KOPT-K1 (cell line): ENCODE measurements around the gene CDKAL1.

Experiments
- H3K27ac ChIP-seq: fragments of 200-600 bp; sonication (generic); 2 replicates; pipeline ENCODE4 v1.5.1; 2016; ENCODE audit warnings: antibody characterized with exemption, mild to moderate bottlenecking, low read depth, low read length; ENCODE audit not compliant: poor library complexity, severe bottlenecking
- H3K36me3 ChIP-seq: fragments of 200-600 bp; sonication (generic); 2 replicates; pipeline ENCODE4 v1.5.1; 2017; ENCODE audit warnings: antibody characterized with exemption, mild to moderate bottlenecking, low read length, moderate library complexity; ENCODE audit not compliant: insufficient read depth
- H3K9me3 ChIP-seq: fragments of 200-600 bp; sonication (generic); 2 replicates; pipeline ENCODE4 v1.5.1; 2017; ENCODE audit warnings: antibody characterized with exemption, low read length, mild to moderate bottlenecking; ENCODE audit not compliant: insufficient read depth, poor library complexity, severe bottlenecking

Gene CDKAL1

DNA sequence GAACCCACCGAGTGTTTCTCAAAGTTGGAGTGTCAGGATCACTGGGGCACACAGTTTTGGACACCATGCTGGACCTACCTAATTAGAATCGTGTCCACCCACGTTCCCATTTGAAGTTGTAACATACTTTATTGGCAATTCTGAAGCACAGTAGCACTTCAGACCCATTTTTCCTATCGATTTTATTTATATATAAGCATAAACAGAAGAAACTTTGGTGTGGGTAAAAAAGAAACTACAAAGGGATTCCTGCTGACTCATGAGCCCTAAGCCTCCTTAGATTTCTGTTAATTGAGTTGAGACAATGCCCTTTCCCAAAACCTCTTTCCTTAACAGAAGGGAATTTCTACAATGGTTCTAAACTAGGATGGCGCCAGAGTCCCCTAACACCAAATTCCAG lies 398.0 kb downstream of the CDKAL1 start:
- no peak overlapping the region for H3K27ac ChIP-seq
- H3K36me3 ChIP-seq, result no peaks in the 10 kb centered on the region
- no peaks in the 10 kb centered on the region for H3K9me3 ChIP-seq

DNA sequence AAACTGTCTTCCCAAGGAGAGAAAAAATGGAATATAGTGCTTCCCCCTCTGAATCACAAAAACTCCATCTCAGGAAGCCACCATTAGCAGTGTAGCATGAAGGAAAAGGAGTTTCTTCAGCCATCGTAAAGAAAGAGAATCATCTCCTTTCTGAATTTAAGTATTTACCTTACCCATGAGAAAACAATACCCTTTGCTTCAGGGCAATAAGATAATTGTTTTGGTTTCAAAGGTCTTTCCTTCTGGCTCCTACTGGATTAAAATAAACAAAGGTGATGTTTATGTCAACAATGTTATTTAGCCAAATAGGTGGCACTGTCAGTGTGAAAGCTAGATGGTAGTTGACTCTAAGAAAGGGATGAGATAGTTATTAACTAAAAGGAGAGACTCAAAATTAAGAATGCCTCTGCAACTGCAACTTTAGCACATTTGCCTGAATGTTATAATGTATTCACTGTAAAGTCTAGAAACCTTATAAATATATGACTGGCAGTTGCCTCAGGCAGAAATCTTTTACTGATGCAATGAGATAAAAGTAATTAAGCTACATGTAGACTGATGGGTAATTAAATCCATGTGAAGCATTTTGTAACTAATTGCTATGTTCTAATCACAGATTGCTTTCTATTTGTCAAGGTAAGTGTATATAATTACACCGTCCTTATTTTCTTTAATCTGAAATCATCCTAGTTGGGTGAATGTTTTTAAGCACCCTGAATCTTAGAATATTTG lies 399.0 kb downstream of the CDKAL1 start:
- H3K36me3 ChIP-seq, result no peaks in the 10 kb centered on the region
- no peaks in the 10 kb centered on the region for H3K9me3 ChIP-seq
- H3K27ac ChIP-seq, result no peak overlapping the region

DNA sequence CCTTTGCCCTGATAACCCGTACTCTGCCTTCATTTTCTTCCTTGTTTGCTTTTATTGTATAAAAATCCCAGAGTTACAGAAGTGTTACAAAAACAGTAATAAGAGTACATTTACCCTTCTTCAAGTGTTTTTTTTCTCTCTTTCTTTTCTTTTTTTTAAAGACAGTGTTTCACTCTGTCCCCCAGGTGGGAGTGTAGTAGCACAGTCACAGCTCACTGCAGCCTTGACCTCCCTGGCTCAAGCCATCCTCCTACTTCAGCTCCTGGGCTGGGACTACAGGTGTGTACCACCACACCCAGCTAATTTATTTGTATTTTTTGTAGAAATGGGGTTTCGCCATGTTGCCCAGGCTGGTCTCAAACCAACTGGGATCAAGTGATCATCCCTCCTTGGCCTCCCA lies 402.7 kb downstream of the CDKAL1 start:
- Histone ChIP-seq H3K9me3 (no peaks in the 10 kb centered on the region), H3K36me3 (no peaks in the 10 kb centered on the region), H3K27ac (no peak overlapping the region)

DNA sequence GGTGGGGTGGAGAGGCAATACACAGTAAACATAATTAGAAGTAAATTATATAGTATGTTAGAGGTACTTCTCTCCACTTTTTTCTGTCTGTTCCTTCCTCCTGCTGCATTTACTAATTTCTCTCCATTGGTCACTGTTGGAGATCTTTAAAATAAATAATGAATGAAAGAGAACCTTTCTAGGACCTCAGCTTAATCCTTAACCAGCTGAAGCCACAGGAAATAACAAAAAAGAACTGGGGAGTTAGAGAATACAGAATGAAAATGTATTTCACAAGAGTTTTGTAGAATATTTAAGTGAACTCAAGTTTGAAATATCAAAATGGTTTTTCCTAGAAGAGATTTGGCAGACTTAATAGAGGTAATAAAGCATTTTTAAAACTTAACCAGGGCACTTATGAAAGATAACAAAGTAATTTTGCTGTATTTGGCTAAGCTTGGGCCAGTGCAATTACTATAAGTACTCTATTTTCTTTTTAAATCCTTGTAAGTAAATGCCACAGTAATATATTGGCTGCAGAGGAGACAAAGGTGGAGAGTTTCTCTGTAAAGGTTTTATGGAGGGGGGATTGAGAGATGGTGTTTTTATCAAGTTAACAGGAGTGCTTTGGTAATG lies 405.0 kb downstream of the CDKAL1 start:
- H3K36me3 ChIP-seq, result no peaks in the 10 kb centered on the region
- no peak overlapping the region for H3K27ac ChIP-seq
- H3K9me3 ChIP-seq, result peaks cover 3% of the 10 kb centered on the region

DNA sequence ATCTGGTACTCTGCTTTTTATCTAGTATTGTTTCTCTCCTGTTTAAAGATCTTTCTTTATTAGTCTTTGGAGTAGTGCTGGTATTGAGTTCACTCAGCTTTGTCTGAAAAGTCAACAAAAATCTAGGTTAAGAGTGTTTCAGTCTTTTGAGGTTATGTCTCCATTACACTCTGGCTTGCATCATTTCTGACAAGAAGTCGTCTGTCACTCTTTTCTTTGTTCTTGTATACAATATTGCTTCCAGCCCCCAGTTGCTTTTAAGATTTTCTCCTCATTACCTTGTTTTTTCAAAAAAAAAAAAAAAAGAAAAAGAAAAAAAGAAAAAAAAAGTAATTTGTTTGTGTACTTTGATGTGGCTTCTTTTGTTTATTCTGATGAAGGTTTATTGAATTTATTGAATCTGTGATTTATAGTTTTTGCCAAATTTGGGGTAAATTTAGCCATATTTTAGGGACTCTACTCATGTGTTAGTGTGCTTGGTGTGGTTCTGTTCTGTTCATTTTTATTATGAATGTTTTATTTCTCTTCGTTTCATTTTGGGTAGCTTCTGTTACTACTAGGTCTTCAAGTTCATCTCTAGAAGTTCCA lies 408.9 kb downstream of the CDKAL1 start:
- peaks cover 3% of the 10 kb centered on the region for H3K9me3 ChIP-seq
- H3K27ac ChIP-seq, result no peak overlapping the region
- no peaks in the 10 kb centered on the region for H3K36me3 ChIP-seq

DNA sequence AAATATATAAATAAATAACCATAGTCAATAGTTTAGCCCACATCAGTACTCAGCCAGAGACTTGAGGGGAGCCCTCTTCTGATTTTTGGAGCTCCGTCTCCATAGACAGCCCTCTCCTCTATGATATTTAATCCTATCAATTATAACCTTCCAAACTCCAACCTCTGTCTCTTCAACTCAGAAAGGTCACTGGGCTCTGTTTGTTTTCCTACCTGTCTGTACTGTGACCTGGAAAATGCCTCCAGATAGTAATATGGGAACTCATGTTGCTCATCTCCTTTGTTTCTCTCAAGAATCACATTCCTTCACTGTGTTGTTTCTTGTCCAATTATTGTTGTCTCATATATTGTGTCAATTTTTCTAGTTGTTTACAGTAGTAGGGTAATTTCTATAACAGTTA lies 409.7 kb downstream of the CDKAL1 start:
- peaks cover 3% of the 10 kb centered on the region for H3K9me3 ChIP-seq
- no peaks in the 10 kb centered on the region for H3K36me3 ChIP-seq
- no peak overlapping the region for H3K27ac ChIP-seq

DNA sequence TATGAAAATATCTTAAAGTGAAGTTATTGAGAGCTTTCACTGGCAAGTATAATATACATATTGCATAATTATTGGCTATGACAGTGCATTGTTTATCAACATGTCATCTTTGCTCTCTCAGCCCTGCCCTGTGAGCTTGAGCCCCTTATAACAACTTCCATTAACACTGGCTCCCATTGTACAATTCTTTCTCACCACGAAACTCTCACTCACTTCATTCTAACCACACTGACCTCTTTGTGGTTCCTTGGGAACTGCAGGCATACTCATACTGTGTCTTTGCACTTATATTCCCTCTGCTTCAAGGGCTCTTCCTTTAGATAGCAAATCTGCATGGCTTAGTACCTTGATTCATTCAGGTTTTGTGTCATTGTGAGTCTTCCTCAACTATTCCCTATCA lies 411.8 kb downstream of the CDKAL1 start:
- H3K36me3 ChIP-seq, result no peaks in the 10 kb centered on the region
- H3K27ac ChIP-seq, result no peak overlapping the region
- H3K9me3 ChIP-seq, result peaks cover 3% of the 10 kb centered on the region

DNA sequence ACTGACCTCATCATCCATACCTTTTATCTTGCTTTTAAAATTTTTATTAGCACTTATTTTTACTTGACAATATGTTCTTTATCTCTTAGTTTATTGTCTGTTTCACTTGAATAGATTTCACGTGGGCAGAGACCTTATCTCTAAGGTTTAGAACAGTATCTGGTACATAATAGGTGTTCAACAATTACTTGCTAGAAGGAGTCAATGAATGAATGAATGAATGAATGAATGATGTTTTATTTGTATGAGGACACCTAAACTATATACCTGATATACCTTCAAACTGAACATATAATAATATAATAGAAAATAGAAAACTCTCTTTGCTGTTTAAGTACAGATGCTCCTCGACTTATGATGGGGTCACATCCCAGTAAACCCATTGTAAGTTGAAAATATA lies 412.6 kb downstream of the CDKAL1 start:
- no peaks in the 10 kb centered on the region for H3K36me3 ChIP-seq
- peaks cover 3% of the 10 kb centered on the region for H3K9me3 ChIP-seq

DNA sequence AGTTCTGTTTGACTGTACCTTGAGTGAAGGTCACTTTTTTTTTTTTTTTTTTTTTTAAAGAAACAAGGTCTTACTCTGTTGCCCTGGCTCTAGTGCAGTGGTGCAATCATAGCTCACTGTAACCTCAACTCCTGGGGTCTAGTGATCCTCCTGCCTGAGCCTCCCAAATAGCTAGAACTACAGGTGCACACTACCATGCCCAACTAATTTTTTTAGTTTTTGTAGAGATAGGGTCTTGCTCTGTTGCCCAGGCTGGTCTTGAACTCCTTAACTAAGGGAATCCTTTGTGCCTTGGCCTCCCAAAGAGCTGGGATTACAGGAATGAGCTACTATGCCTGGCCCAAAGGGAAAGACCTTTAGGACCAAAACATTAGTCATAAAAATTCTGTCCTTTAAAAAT lies 413.7 kb downstream of the CDKAL1 start:
- Histone ChIP-seq H3K36me3 (no peaks in the 10 kb centered on the region), H3K9me3 (peaks cover 1% of the 10 kb centered on the region), H3K27ac (no peak overlapping the region)

More for the DNA sequence above, 412.6 kb downstream of the CDKAL1 start:
- no peak overlapping the region for H3K27ac ChIP-seq

DNA sequence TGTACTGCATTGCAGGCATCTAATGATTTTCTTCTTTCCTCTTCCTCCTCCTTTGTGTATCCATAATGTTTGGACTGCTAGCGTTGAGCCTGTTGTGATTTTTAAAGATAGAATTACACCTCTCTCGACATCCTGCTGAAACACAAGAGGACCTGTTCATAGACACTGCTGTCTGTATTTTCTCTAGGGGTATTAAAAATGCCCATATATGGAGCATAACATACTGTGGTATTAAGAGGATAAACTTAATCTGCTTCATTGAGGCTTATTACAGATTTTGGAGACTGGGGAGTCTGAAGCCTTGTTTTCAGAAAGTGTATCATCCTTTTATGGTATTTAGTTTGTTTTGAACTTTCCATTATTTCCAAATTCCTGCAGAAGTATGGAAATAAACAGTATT lies 414.3 kb downstream of the CDKAL1 start:
- H3K36me3 ChIP-seq, result no peaks in the 10 kb centered on the region
- H3K9me3 ChIP-seq, result no peaks in the 10 kb centered on the region
- no peak overlapping the region for H3K27ac ChIP-seq

DNA sequence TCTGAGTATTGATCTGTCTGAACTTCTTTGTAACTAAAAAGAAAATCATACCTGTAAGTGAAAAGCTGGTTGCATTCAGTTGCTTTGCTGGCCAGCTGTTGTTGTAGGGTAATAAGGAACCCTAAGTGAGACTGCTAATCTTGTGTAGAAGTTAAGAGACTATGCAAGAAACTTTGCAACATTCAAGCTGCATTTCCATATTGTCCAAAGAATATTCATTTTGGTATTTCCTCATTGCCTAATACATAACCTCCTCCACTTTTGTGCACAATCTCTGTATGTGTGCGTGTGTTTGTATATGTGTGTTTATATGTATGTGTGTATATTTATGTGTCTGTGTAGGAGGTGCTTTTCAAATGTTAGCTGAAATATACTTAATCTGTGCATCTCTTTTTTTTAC lies 414.9 kb downstream of the CDKAL1 start:
- Histone ChIP-seq H3K9me3 (no peaks in the 10 kb centered on the region), H3K36me3 (no peaks in the 10 kb centered on the region), H3K27ac (no peak overlapping the region)

DNA sequence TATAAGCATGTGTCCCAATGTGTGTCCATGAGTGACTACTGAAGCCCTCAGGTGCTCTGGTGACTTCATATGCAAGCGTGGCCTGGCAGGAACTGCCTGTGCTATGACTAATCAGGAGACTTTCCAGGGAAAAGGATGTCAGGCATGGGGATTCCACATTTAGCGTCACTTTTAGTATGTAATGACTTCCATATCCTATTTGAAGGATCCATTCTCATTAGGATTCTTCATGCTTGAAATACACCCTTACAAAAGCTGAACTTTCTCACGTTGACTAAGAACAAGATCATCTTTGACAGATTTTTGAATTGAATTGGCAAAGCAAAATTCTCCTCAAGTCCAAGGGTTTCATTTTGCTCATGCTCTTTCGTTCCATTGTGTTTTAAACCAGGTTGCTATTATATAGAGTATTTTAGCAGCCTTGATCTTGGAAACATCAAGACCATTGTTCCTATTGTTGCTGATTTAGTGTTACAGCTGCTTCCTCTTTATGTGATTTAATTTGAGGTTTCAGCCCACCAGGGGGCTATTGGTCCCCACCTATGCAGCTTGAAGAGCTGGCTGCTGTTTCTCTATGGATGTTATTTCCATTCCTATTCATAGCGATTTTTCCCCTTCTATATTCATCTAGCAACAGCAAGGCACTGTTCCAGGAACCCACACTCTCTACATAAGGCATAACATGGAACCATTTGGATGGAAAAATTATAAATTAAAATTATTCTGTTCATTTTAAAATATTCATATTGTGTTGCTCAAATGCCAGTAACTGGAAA lies 418.6 kb downstream of the CDKAL1 start:
- Histone ChIP-seq H3K36me3 (peaks cover 9% of the 10 kb centered on the region; the same call in 1 of the 2 replicates), H3K9me3 (no peaks in the 10 kb centered on the region), H3K27ac (no peak overlapping the region)

DNA sequence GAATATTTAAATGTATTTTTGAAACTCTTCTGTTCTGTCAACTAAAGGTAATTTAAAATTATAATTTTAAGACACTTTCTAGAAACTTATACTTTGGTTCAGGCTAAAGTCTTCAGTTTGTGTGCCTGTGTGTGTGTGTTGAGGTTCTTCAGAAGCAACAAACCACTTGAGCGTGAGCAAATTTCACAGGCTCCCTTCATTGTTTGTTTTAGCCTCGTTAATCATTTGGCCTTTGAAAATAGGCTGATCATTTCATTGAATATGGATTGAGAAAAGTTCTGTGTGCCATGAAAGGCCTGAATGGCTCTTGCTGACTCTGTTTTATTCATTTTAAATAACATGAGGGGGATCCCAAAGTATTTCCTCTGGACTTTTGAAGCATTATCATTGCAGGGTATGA lies 420.1 kb downstream of the CDKAL1 start:
- peaks cover 15% of the 10 kb centered on the region; the same call in 1 of the 2 replicates for H3K36me3 ChIP-seq
- no peak overlapping the region for H3K27ac ChIP-seq

DNA sequence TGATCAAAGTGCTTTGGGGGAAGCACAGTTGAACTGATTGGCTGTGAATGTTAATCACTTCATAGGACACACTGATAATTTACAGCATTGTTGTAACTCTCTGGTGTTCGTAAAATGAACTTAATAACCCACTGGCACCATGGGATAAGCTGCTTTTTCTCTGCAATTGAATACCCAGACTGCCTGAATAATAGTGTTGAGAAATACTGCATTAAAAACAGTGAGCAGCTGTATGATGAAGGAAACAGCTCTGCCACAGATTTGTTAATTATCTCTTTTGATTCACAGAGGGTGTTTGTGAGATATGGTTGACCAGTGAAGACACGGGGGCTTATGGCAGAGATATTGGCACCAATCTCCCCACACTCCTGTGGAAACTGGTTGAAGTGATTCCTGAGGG lies 420.9 kb downstream of the CDKAL1 start:
- H3K36me3 ChIP-seq, result peaks cover 15% of the 10 kb centered on the region; the same call in 1 of the 2 replicates
- H3K9me3 ChIP-seq, result no peaks in the 10 kb centered on the region
- no peak overlapping the region for H3K27ac ChIP-seq

More for the DNA sequence above, 420.1 kb downstream of the CDKAL1 start:
- H3K9me3 ChIP-seq, result no peaks in the 10 kb centered on the region

DNA sequence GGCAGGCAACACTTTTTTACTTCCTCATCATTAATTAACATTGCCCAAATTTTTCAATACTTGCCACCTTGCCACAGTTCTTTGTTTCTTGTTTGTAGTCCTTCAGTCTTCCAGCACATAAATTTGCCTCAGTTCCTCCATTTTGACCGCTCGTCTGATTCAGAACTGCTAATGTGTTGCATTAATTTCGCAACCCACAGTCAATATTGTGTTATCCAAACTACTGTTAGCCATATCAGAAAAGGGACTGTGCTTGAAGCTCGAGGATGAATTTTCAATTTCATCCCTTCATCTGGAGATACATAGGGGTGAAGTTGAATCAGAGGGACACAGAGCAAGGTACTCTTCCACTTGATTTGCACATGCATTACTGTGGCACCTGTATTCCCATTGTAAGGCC lies 421.5 kb downstream of the CDKAL1 start:
- no peaks in the 10 kb centered on the region for H3K9me3 ChIP-seq
- peaks cover 15% of the 10 kb centered on the region; the same call in 1 of the 2 replicates for H3K36me3 ChIP-seq

More for the DNA sequence above, 421.5 kb downstream of the CDKAL1 start:
- no peak overlapping the region for H3K27ac ChIP-seq
